Stimulated activated naive CD8-positive, alpha-beta T cell treated with anti-CD3 and anti-CD28 coated beads, Interleukin-15, Interleukin-2, amounts not matched to agents 100 U/mL and 50 U/mL, for 24 hours (primary cell): ENCODE data around the gene FBXO5.
"Not testable (repeated sequence)": the region's sequence is repeated elsewhere in the genome, so short reads cannot be mapped to it uniquely, and the experiment has no call there.

Experiments
- ATAC-seq: fragments of 150-1000 bp; cut with Tn5 transposase; one replicate; pipeline ENCODE4 v1.10.0; 2021
- DNase-seq: peaks from one replicate; pipeline ENCODE4 v3.0.0; 2021

FBXO5 gene, protein sequence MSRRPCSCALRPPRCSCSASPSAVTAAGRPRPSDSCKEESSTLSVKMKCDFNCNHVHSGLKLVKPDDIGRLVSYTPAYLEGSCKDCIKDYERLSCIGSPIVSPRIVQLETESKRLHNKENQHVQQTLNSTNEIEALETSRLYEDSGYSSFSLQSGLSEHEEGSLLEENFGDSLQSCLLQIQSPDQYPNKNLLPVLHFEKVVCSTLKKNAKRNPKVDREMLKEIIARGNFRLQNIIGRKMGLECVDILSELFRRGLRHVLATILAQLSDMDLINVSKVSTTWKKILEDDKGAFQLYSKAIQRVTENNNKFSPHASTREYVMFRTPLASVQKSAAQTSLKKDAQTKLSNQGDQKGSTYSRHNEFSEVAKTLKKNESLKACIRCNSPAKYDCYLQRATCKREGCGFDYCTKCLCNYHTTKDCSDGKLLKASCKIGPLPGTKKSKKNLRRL

GRCh38 chr6:152982904-152983636, at the start of gene FBXO5:
Gene FBXO5 (minus strand): TSS chr6:152983041. CDS start chr6:152982959, 82 bp downstream.
- peak; percentile 92 for ATAC-seq

GRCh38 chr6:153032255-153032882, 49.5 kb upstream of the FBXO5 start:
- no peak for DNase-seq
- no peak for ATAC-seq

More at GRCh38 chr6:152982904-152983636, at the start of gene FBXO5:
- peak; percentile 97 for DNase-seq

- no peak for ATAC-seq
Observed at GRCh38 chr6:153031335-153031955, 48.6 kb upstream of the FBXO5 start.

DNA sequence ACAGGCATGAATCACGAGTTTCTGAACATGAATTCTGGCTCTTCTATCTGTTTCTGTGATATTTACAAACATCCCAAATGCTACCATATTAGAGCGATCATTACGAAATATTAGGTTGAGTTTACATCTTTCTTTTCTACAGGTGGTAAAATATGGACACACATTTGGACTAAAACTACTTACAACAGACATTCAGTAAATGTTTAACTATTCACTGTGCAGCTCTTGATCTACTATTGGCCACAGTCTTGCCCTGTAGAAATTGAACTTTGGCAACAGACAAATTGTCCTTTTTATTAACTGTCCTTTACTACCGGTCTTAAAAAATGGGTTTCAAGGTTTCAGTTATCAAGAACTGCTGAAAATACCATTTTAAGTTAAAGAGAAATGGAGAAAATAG, 46.1 kb upstream of the FBXO5 start:
- ATAC-seq (no peak), DNase-seq (no peak)

More at GRCh38 chr6:153031335-153031955, 48.6 kb upstream of the FBXO5 start:
- DNase-seq: no peak

DNA sequence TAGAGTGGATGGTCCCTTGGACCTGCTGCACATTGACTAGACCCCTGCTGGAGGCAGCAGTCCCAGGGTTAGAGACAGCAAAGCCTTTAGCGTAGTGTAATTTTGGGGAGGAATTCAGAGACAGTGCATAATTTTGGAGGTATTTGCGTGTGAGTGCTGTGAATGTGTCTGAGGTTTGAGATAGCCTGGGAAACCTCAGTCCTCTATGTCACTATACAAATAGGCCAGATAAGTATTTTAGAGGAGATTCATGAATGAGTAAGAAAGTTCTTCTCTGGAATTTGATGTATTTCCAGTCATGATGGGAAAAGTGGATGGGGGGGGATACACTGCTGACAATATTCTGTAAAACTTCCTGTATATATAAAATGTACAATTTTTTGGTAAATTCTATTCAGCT, 45.4 kb upstream of the FBXO5 start:
- ATAC-seq (no peak), DNase-seq (no peak)

DNA sequence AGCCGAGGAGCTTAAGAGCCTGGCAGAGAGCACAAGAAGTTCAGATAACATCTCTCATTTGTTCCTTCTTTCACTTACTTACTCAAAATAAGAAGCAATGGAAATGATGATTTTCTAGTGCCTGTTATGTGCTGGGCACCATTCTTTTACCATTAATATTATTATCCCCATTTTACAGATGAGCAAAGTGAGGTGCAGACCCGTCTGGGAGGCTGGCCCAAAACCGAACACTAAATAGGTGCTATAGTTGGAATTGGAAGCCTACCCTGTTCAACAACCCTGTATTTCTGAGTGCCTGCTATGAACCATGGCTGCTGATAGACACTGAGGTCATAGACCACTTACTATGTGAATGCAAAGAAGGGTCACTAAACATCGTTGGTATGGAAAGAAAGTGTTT, 44.6 kb upstream of the FBXO5 start:
- ATAC-seq (no peak), DNase-seq (no peak)

- DNase-seq (no peak), ATAC-seq (no peak)
Observed at GRCh38 chr6:153024709-153025017, 41.8 kb upstream of the FBXO5 start.

DNA sequence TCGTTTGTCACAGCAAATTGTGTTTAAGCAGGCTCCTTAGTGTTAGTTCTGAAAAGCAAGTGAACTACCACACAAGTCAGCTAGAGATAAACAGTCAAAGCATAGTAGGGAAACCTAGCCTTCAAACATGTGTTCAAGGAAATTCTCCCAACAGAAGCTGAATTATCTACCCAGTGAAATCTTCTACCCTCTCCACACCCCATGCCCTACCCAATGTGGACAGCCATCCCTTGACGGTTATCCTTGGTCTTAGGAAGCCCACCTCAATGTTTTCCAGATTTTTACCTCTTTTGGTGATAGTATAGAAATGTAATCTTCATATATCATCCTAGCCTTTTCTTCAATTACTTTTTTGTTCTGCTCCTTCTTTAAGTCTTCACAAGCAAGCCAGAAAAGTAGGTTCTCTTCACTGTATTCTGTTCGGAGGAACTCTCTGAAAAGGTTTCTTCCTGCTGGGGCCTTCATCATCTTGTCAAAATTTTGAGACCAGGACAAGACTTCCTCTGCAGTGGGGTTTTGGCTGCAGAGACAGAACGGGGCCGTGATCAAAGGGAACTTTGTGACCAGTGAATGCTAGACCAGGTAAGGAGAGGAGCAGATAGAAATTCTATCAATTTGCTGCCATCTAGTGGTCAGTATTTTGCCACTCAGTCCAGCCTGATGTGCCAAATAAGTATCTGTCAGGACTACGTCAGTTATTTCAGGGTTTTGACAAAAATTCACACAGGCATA, 41.3 kb upstream of the FBXO5 start:
- DNase-seq (peak; percentile 30), ATAC-seq (peak; percentile 93)

GRCh38 chr6:153018355-153018754, 35.5 kb upstream of the FBXO5 start:
- DNase-seq: no peak

DNA sequence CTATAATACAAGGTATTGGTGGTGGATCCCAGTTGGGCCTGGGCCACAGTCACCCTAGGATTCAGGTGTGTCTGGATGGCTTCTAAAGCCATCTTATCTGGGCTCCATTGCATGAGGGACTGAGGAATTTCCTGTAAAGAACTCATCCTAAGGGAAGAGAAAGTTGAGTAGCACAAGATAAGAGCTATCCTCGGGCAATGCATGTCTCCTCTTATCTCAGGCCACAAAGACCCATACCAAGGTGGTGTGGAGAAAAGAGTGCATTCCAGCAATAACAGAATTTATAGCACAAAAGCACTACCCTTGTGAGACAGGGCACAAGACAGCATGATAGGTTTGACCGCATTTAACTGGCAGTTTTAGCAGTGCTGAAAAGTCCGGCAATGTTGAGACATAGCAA, 34.0 kb upstream of the FBXO5 start:
- ATAC-seq (no peak), DNase-seq (no peak)

More at GRCh38 chr6:153018355-153018754, 35.5 kb upstream of the FBXO5 start:
- ATAC-seq: no peak

DNA sequence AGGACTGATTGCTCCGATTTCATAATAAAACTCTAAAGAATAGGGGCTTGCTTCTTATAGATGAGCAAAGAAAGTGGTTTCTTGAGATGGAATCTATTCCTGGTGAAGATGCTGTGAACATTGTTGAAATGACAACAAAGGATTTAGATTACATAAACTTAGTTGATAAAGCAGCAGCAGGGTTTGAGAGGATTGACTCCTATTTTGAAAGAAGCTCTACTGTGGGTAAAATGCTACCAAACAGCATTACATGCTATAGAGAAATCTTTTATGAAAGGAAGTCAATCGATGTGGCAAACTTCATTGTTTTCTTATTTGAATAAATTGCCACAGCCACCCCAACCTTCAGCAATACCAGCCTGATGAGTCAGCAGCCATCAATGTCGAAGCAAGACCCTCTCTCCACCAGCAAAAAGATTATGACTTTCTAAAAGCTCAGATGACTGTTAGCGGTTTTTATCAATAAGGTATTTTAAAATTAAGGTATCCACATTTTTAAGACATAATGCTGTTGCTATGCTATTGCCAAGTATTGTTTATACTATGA, 32.3 kb upstream of the FBXO5 start:
- ATAC-seq (no peak), DNase-seq (no peak)

GRCh38 chr6:153013438-153013837, 30.6 kb upstream of the FBXO5 start:
- DNase-seq: no peak
- ATAC-seq: no peak

- DNase-seq (no peak), ATAC-seq (no peak)
Observed at GRCh38 chr6:153012856-153013255, 30.0 kb upstream of the FBXO5 start.

GRCh38 chr6:153003366-153003690, 20.5 kb upstream of the FBXO5 start:
- ATAC-seq (no peak), DNase-seq (no peak)

GRCh38 chr6:153002613-153003365, 19.9 kb upstream of the FBXO5 start, which contains the start of gene MTRF1L:
Gene MTRF1L (minus strand): TSS chr6:153002709. CDS start chr6:153002685, 24 bp downstream.
- peak; percentile 89 for DNase-seq

GRCh38 chr6:153001767-153002612, 19.1 kb upstream of the FBXO5 start:
- DNase-seq (no peak), ATAC-seq (peak; percentile 20)

More at GRCh38 chr6:153002613-153003365, 19.9 kb upstream of the FBXO5 start, which contains the start of gene MTRF1L:
- peak; percentile 96 for ATAC-seq

- ATAC-seq, DNase-seq: not testable (repeated sequence)
Observed at GRCh38 chr6:153000790-153001189, 17.9 kb upstream of the FBXO5 start.

DNA sequence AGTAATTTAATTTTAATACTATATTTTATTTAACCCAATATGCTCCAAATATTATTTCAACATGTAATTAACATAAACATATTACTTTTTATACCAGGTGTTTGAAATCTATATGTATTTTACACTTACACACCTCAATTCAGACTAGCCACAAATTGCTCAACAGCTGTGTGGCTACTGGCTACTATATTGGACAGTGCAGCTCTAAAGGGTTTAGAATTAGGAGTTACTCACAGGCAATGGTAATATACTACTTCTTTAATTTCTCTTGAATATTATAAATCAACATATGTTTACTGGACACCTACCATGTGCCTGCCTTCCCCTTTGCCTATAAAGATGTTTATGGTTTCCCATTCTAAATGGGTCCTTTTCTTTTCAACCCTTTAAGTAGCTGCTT, 17.4 kb upstream of the FBXO5 start:
- ATAC-seq: no peak
- no peak for DNase-seq

DNA sequence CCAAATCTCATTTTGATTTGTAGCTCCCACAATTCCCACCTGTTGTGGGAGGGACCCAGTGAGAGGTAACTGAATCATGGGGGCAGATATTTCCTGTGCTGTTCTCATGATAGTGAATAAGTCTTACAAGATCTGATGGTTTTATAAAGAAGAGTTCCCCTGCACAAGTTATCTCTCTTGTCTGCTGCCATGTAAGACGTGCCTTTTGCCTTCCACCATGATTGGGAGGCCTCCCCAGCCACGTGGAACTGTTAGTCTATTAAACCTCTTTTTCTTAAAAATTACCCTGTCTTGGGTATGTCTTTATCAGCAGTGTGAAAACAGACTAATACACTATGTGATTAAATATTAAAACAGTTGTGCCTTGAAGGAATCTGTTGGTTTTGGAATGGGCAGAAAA, 16.7 kb upstream of the FBXO5 start:
- ATAC-seq, DNase-seq: not testable (repeated sequence)

DNA sequence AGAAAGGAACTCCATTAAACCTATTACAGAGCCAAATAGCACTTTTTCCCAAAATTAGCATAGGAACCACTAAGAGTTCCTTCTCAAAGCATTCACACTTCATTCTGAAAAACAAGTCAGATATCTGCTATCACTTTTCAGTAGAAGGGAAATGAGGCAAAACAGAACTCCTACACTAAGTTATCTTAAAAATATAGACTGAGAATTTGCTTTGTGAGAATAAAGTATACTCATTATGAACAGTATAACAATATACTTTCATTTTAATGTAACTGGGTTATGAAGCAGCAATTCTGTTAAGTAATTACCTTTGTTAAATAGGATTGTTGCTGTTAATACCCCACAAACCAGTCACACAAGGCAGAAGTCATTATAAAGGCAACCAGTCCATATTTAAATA, 11.0 kb upstream of the FBXO5 start:
- ATAC-seq (no peak), DNase-seq (no peak)
